Left ventricle myocardium superior (tissue), 1 donor: ENCODE measurements around the gene C14orf180. TPM values are rescaled to one million over a fixed set of nuclear protein-coding genes. Genes with fewer than 3 reads are reported as not detected.

Experiments
- ATAC-seq: fragments of 200-7000 bp; cut with Tn5 transposase; one replicate; pipeline ENCODE4 v1.9.1; 2020; ENCODE audit warnings: mild to moderate bottlenecking, moderate library complexity
- DNase-seq: peaks from one replicate; pipeline ENCODE4 v3.0.0-alpha.2; 2020
- intact Hi-C: fragments of 100-400 bp; cut with micrococcal nuclease; formaldehyde crosslinking; loops from one replicate; pipeline ENCODE4 v1.11.0; 2022
- total RNA-seq: library from RNA; stranded (reverse); fragmentation: NEBNext Ultra II Directional; extraction: Animal tissue kit (Norgen Biotek cat#: 25700); gene quantifications from one replicate; pipeline ENCODE4 v1.2.1, GENCODE V29; 2021
- donor health status: DM: no; HTN: yes; CAD: no; lungs with severe emphysema.

C14orf180 gene
- total RNA-seq, 1 donor from 2014 or later: 53.8 TPM

- ATAC-seq (no peak), DNase-seq (no peak)
- intact Hi-C loops: no loop called here
Measured at GRCh38 chr14:104548802-104549535, 30.6 kb upstream of the C14orf180 start.

GRCh38 chr14:104549536-104550339 lies 29.8 kb upstream of the C14orf180 start:
- intact Hi-C loops: no loop called here
- DNase-seq (no peak), ATAC-seq (no peak)

- ATAC-seq (no peak), DNase-seq (no peak)
- intact Hi-C loops: no loop called here
Measured at GRCh38 chr14:104550340-104550860, 29.2 kb upstream of the C14orf180 start.

GRCh38 chr14:104550861-104551728 lies 28.5 kb upstream of the C14orf180 start:
- DNase-seq (no peak), ATAC-seq (no peak)

GRCh38 chr14:104551851-104552737 lies 27.5 kb upstream of the C14orf180 start:
- DNase-seq (peak; percentile 18), ATAC-seq (no peak)
- intact Hi-C loops: no loop called here

More at GRCh38 chr14:104550861-104551728, 28.5 kb upstream of the C14orf180 start:
- intact Hi-C loops: no loop called here

- ATAC-seq: no peak
- DNase-seq: no peak
- intact Hi-C loops: no loop called here
Measured at GRCh38 chr14:104552738-104553125, 26.8 kb upstream of the C14orf180 start.

GRCh38 chr14:104553166-104554087 lies 26.1 kb upstream of the C14orf180 start:
- intact Hi-C loops: no loop called here
- peak; percentile 12 for DNase-seq
- ATAC-seq: no peak

GRCh38 chr14:104554088-104554607 lies 25.4 kb upstream of the C14orf180 start:
- DNase-seq: peak; percentile 18

GRCh38 chr14:104554608-104555429 lies 24.7 kb upstream of the C14orf180 start:
- DNase-seq: peak; percentile 25
- intact Hi-C loops: no loop called here

More at GRCh38 chr14:104554088-104554607, 25.4 kb upstream of the C14orf180 start:
- intact Hi-C loops: no loop called here
- ATAC-seq: no peak

GRCh38 chr14:104555430-104556255 lies 23.9 kb upstream of the C14orf180 start:
- intact Hi-C loops: no loop called here
- ATAC-seq: no peak
- no peak for DNase-seq

More at GRCh38 chr14:104554608-104555429, 24.7 kb upstream of the C14orf180 start:
- ATAC-seq: no peak

- ATAC-seq: no peak
- intact Hi-C loops: no loop called here
- peak; percentile 17 for DNase-seq
Measured at GRCh38 chr14:104556256-104557021, 23.1 kb upstream of the C14orf180 start.

- ATAC-seq (no peak), DNase-seq (peak; percentile 18)
- intact Hi-C loops: no loop called here
Measured at GRCh38 chr14:104557086-104557485, 22.5 kb upstream of the C14orf180 start.

- intact Hi-C loops: no loop called here
- no peak for DNase-seq
- no peak for ATAC-seq
Measured at GRCh38 chr14:104557766-104558165, 21.8 kb upstream of the C14orf180 start.

- peak; percentile 14 for ATAC-seq
- DNase-seq: peak; percentile 23
- intact Hi-C loops: no loop called here
Measured at GRCh38 chr14:104558231-104559027, 21.1 kb upstream of the C14orf180 start.
